SK-N-SH (cell line): ENCODE measurements around the gene SLAMF9.

Experiments used
- JUND ChIP-seq: IDR thresholded peaks from 2 replicates; pipeline ENCODE4 v1.4.0; 2012
- RAD21 ChIP-seq: IDR thresholded peaks from 2 replicates; pipeline ENCODE4 v1.6.1; 2012; ENCODE audit warnings: mild to moderate bottlenecking, low read length
- RFX5 ChIP-seq: IDR thresholded peaks from 2 replicates; pipeline ENCODE4 v1.6.1; 2012; ENCODE audit warnings: mild to moderate bottlenecking, improper control_type of control experiment, low read length
- SIN3A ChIP-seq: IDR thresholded peaks from 2 replicates; pipeline ENCODE4 v1.6.1; 2012; ENCODE audit warnings: low read depth, mild to moderate bottlenecking, low read length, moderate library complexity, borderline replicate concordance
- SMC3 ChIP-seq: IDR thresholded peaks from 2 replicates; pipeline ENCODE4 v1.6.1; 2012; ENCODE audit warnings: low read depth, low read length, improper control_type of control experiment
- TAF1 ChIP-seq: IDR thresholded peaks from 2 replicates; pipeline ENCODE4 v1.6.1; 2012; ENCODE audit warnings: low read depth, mild to moderate bottlenecking, low read length, moderate library complexity, borderline replicate concordance
- TF ChIP-seq, protein P1 (sequence below): fragments of 200-600 bp; sonication (generic); IDR thresholded peaks from 2 replicates; pipeline ENCODE4 v1.6.1; 2017; ENCODE audit warnings: antibody characterized with exemption, mild to moderate bottlenecking, moderate library complexity
- TF ChIP-seq, protein P2 (sequence below): IDR thresholded peaks from 2 replicates; pipeline ENCODE4 v1.6.1; 2012; ENCODE audit warnings: mild to moderate bottlenecking, low read depth, low read length, moderate library complexity
- TF ChIP-seq, protein P3 (sequence below): IDR thresholded peaks from 2 replicates; pipeline ENCODE4 v1.4.0; 2012; ENCODE audit warnings: low read depth, borderline replicate concordance
- TF ChIP-seq, protein P4 (sequence below): IDR thresholded peaks from 2 replicates; pipeline ENCODE4 v1.4.0; 2012; ENCODE audit warnings: low read depth
- TF ChIP-seq, protein P5 (sequence below): IDR thresholded peaks from 2 replicates; pipeline ENCODE4; 2012

DNA sequence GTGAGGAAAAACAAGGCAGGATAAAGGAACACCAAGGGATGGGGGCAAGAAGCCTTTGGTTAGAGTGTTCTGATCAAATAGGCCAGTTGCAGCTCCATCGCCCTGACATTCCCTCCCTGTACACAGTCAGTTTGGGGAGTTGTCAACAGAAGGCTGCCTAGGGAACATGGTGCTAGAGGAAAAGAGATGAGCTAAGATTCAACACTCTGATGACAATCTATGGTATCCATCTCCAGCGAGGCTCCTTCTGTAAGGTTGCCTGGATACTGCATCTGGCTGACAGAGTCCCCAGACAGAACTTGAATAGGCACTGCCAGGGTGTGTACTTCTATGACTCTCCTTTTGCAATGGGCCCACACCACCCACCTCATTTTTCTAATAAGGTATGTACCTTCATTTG is 11.2 kb upstream of the SLAMF9 start:
- TF ChIP-seq SIN3A, result no peak
- TF ChIP-seq, protein P1, sequence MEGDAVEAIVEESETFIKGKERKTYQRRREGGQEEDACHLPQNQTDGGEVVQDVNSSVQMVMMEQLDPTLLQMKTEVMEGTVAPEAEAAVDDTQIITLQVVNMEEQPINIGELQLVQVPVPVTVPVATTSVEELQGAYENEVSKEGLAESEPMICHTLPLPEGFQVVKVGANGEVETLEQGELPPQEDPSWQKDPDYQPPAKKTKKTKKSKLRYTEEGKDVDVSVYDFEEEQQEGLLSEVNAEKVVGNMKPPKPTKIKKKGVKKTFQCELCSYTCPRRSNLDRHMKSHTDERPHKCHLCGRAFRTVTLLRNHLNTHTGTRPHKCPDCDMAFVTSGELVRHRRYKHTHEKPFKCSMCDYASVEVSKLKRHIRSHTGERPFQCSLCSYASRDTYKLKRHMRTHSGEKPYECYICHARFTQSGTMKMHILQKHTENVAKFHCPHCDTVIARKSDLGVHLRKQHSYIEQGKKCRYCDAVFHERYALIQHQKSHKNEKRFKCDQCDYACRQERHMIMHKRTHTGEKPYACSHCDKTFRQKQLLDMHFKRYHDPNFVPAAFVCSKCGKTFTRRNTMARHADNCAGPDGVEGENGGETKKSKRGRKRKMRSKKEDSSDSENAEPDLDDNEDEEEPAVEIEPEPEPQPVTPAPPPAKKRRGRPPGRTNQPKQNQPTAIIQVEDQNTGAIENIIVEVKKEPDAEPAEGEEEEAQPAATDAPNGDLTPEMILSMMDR, result no peak
- TF ChIP-seq, protein P2, sequence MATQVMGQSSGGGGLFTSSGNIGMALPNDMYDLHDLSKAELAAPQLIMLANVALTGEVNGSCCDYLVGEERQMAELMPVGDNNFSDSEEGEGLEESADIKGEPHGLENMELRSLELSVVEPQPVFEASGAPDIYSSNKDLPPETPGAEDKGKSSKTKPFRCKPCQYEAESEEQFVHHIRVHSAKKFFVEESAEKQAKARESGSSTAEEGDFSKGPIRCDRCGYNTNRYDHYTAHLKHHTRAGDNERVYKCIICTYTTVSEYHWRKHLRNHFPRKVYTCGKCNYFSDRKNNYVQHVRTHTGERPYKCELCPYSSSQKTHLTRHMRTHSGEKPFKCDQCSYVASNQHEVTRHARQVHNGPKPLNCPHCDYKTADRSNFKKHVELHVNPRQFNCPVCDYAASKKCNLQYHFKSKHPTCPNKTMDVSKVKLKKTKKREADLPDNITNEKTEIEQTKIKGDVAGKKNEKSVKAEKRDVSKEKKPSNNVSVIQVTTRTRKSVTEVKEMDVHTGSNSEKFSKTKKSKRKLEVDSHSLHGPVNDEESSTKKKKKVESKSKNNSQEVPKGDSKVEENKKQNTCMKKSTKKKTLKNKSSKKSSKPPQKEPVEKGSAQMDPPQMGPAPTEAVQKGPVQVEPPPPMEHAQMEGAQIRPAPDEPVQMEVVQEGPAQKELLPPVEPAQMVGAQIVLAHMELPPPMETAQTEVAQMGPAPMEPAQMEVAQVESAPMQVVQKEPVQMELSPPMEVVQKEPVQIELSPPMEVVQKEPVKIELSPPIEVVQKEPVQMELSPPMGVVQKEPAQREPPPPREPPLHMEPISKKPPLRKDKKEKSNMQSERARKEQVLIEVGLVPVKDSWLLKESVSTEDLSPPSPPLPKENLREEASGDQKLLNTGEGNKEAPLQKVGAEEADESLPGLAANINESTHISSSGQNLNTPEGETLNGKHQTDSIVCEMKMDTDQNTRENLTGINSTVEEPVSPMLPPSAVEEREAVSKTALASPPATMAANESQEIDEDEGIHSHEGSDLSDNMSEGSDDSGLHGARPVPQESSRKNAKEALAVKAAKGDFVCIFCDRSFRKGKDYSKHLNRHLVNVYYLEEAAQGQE, result no peak
- TF ChIP-seq RAD21, result no peak
- TF ChIP-seq TAF1, result no peak
- TF ChIP-seq, protein P3, sequence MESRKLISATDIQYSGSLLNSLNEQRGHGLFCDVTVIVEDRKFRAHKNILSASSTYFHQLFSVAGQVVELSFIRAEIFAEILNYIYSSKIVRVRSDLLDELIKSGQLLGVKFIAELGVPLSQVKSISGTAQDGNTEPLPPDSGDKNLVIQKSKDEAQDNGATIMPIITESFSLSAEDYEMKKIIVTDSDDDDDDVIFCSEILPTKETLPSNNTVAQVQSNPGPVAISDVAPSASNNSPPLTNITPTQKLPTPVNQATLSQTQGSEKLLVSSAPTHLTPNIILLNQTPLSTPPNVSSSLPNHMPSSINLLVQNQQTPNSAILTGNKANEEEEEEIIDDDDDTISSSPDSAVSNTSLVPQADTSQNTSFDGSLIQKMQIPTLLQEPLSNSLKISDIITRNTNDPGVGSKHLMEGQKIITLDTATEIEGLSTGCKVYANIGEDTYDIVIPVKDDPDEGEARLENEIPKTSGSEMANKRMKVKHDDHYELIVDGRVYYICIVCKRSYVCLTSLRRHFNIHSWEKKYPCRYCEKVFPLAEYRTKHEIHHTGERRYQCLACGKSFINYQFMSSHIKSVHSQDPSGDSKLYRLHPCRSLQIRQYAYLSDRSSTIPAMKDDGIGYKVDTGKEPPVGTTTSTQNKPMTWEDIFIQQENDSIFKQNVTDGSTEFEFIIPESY, result no peak
- no peak for TF ChIP-seq RFX5
- TF ChIP-seq, protein P4, sequence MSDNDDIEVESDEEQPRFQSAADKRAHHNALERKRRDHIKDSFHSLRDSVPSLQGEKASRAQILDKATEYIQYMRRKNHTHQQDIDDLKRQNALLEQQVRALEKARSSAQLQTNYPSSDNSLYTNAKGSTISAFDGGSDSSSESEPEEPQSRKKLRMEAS, result no peak
- TF ChIP-seq SMC3, result no peak
- no peak for TF ChIP-seq JUND
- TF ChIP-seq, protein P5, sequence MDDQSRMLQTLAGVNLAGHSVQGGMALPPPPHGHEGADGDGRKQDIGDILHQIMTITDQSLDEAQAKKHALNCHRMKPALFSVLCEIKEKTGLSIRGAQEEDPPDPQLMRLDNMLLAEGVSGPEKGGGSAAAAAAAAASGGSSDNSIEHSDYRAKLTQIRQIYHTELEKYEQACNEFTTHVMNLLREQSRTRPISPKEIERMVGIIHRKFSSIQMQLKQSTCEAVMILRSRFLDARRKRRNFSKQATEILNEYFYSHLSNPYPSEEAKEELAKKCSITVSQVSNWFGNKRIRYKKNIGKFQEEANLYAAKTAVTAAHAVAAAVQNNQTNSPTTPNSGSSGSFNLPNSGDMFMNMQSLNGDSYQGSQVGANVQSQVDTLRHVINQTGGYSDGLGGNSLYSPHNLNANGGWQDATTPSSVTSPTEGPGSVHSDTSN, result no peak
